K562 (cell line): ENCODE data around the gene GARIN5B. TPM values are rescaled to one million over a fixed set of nuclear protein-coding genes. Genes with fewer than 3 reads are reported as not detected.

Experiments
- DIDO1 ChIP-seq: fragments of 450-650 bp; IDR thresholded peaks from 2 replicates; pipeline ENCODE4 v1.6.1; 2016; ENCODE audit warnings: low read depth, missing biosample characterization, missing genetic modification characterization
- LEF1 ChIP-seq: fragments of 450-650 bp; IDR thresholded peaks from 2 replicates; pipeline ENCODE4 v1.6.1; 2016; ENCODE audit warnings: mild to moderate bottlenecking
- MCM5 ChIP-seq: fragments of 450-650 bp; IDR thresholded peaks from 2 replicates; pipeline ENCODE4 v1.6.1; 2016; ENCODE audit warnings: low read depth
- MECOM ChIP-seq: fragments of 250-450 bp; sonication (Bioruptor Pico); IDR thresholded peaks from 2 replicates; pipeline ENCODE4 v1.8.0; 2022; ENCODE audit warnings: inconsistent platforms
- MEF2A ChIP-seq: IDR thresholded peaks from 2 replicates; pipeline ENCODE4 v1.6.1; 2011; ENCODE audit warnings: low read depth, mild to moderate bottlenecking, low read length, moderate library complexity; ENCODE audit not compliant: control insufficient read depth
- NFRKB ChIP-seq: fragments of 450-650 bp; IDR thresholded peaks from 2 replicates; pipeline ENCODE4 v1.6.1; 2016; ENCODE audit warnings: low read depth
- ZNF134 ChIP-seq: fragments of 250-450 bp; sonication (Bioruptor Pico); conservative IDR thresholded peaks from 2 replicates; pipeline ENCODE4 v1.4.0; 2020
- ZNF197 ChIP-seq: fragments of 200-800 bp; sonication (Bioruptor generic); IDR thresholded peaks from 2 replicates; pipeline ENCODE4 v1.6.1; 2016; ENCODE audit warnings: low read depth, missing genetic modification characterization, missing compliant biosample characterization
- polyA plus RNA-seq, 8 experiments: library from polyadenylated mRNA; depleted of rRNA in 4 of 8; stranded (reverse) in 5 of 8; unstranded in 3 of 8; fragments of >200 nt; fragmentation: Nextera tagmentation in 2 of 8; fragmentation: Illumina TruSeq in 1 of 8; extraction: Ambion mirVana in 2 of 8; extraction: Trizol in 1 of 8; gene quantifications; 2 replicates each; pipeline versions ENCODE4 v1.2.1 to v1.2.3, GENCODE V29; 2011 to 2014; ENCODE audit warnings: inconsistent platforms in 1 of 8, missing spikeins in 1 of 8
- total RNA-seq, 7 experiments: library from RNA; depleted of rRNA in 6 of 7; stranded (reverse); fragments of >200 nt in 6 of 7; fragmentation: Illumina TruSeq in 2 of 7; extraction: Trizol in 2 of 7; gene quantifications; 2 replicates each; pipeline versions ENCODE4 v1.2.1 to v1.2.3, GENCODE V29; 2011 to 2021; ENCODE audit warnings: low replicate concordance in 1 of 7
- TF ChIP-seq, protein P1 (sequence below): fragments of 250-450 bp; sonication (Bioruptor Pico); IDR thresholded peaks from 2 replicates; pipeline ENCODE4 v1.9.0; 2021; ENCODE audit warnings: mild to moderate bottlenecking
- TF ChIP-seq, protein P2 (sequence below): fragments of 450-650 bp; IDR thresholded peaks from 2 replicates; pipeline ENCODE4 v1.6.1; 2016; ENCODE audit warnings: borderline replicate concordance
- TF ChIP-seq, protein P3 (sequence below): fragments of 250-450 bp; sonication (Bioruptor Pico); IDR thresholded peaks from 2 replicates; pipeline ENCODE4 v1.8.0; 2022; ENCODE audit warnings: moderate library complexity, mild to moderate bottlenecking, inconsistent platforms
- TF ChIP-seq, protein P4 (sequence below), 2 experiments: fragments of 450-650 bp; IDR thresholded peaks; 2 replicates each; pipeline ENCODE4 v1.6.1; 2016; ENCODE audit warnings: mild to moderate bottlenecking in 2 of 2, borderline replicate concordance in 1 of 2, low read depth in 1 of 2, moderate library complexity in 1 of 2
- TF ChIP-seq, protein P5 (sequence below): fragments of 250-450 bp; sonication (Bioruptor Pico); IDR thresholded peaks from 2 replicates; pipeline ENCODE4 v1.8.0; 2022; ENCODE audit warnings: moderate library complexity, mild to moderate bottlenecking, inconsistent platforms

Gene GARIN5B
- total and polyA plus RNA-seq, 9 of the 15 experiments (the other 6 are each of a cell fraction or from before 2014, with no cell fraction given): not detected

DNA sequence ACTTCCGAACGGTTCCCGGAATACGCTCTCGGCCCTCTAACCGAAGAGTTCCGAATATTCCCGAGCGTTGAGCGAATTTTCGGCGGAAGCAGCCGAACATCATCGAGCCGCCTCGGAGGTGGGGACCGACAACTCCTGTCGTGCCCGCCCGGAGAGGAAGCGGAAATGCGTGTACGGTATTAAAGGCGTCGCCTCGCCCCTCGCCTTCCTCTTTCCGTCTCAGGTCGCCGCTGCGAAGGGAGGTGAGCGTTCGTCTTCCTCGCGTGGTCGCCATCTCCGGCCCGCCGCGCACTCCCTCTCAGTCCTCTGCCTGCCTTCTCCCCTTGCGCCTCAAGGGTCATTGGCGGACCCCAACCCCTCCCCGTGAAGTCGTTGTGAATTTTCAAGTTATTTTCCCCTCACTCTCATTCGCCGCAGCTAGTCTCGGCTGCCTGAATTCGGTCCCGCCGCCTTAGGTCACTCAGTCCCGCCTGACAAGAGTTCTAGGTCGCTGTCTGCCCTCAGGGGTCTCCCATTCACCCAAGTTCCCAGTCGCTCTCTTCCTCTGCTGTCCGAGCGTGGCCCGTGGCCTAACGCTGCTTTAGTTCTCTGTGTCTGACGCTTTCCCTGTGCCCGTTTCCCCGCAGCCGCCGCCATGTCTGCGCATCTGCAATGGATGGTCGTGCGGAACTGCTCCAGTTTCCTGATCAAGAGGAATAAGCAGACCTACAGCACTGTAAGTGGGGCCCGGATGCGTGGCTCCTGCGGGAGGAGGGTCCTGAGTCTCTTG lies 22.8 kb upstream of the GARIN5B start, which contains the start of gene RPL28 (continued):
- TF ChIP-seq MCM5: no peak
- no peak for TF ChIP-seq ZNF197
- TF ChIP-seq, protein P1, sequence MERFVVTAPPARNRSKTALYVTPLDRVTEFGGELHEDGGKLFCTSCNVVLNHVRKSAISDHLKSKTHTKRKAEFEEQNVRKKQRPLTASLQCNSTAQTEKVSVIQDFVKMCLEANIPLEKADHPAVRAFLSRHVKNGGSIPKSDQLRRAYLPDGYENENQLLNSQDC (CRISPR knock-in tag): 0 out of 2 replicates have a peak, but pooled peaks have one; percentile 32
- TF ChIP-seq LEF1: no peak
- TF ChIP-seq, protein P2, sequence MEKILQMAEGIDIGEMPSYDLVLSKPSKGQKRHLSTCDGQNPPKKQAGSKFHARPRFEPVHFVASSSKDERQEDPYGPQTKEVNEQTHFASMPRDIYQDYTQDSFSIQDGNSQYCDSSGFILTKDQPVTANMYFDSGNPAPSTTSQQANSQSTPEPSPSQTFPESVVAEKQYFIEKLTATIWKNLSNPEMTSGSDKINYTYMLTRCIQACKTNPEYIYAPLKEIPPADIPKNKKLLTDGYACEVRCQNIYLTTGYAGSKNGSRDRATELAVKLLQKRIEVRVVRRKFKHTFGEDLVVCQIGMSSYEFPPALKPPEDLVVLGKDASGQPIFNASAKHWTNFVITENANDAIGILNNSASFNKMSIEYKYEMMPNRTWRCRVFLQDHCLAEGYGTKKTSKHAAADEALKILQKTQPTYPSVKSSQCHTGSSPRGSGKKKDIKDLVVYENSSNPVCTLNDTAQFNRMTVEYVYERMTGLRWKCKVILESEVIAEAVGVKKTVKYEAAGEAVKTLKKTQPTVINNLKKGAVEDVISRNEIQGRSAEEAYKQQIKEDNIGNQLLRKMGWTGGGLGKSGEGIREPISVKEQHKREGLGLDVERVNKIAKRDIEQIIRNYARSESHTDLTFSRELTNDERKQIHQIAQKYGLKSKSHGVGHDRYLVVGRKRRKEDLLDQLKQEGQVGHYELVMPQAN: peak; percentile 93
- no peak for TF ChIP-seq DIDO1 (tag)
- no peak for TF ChIP-seq NFRKB
- TF ChIP-seq, protein P3, sequence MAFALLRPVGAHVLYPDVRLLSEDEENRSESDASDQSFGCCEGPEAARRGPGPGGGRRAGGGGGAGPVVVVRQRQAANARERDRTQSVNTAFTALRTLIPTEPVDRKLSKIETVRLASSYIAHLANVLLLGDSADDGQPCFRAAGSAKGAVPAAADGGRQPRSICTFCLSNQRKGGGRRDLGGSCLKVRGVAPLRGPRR: no peak
- TF ChIP-seq, protein P4, sequence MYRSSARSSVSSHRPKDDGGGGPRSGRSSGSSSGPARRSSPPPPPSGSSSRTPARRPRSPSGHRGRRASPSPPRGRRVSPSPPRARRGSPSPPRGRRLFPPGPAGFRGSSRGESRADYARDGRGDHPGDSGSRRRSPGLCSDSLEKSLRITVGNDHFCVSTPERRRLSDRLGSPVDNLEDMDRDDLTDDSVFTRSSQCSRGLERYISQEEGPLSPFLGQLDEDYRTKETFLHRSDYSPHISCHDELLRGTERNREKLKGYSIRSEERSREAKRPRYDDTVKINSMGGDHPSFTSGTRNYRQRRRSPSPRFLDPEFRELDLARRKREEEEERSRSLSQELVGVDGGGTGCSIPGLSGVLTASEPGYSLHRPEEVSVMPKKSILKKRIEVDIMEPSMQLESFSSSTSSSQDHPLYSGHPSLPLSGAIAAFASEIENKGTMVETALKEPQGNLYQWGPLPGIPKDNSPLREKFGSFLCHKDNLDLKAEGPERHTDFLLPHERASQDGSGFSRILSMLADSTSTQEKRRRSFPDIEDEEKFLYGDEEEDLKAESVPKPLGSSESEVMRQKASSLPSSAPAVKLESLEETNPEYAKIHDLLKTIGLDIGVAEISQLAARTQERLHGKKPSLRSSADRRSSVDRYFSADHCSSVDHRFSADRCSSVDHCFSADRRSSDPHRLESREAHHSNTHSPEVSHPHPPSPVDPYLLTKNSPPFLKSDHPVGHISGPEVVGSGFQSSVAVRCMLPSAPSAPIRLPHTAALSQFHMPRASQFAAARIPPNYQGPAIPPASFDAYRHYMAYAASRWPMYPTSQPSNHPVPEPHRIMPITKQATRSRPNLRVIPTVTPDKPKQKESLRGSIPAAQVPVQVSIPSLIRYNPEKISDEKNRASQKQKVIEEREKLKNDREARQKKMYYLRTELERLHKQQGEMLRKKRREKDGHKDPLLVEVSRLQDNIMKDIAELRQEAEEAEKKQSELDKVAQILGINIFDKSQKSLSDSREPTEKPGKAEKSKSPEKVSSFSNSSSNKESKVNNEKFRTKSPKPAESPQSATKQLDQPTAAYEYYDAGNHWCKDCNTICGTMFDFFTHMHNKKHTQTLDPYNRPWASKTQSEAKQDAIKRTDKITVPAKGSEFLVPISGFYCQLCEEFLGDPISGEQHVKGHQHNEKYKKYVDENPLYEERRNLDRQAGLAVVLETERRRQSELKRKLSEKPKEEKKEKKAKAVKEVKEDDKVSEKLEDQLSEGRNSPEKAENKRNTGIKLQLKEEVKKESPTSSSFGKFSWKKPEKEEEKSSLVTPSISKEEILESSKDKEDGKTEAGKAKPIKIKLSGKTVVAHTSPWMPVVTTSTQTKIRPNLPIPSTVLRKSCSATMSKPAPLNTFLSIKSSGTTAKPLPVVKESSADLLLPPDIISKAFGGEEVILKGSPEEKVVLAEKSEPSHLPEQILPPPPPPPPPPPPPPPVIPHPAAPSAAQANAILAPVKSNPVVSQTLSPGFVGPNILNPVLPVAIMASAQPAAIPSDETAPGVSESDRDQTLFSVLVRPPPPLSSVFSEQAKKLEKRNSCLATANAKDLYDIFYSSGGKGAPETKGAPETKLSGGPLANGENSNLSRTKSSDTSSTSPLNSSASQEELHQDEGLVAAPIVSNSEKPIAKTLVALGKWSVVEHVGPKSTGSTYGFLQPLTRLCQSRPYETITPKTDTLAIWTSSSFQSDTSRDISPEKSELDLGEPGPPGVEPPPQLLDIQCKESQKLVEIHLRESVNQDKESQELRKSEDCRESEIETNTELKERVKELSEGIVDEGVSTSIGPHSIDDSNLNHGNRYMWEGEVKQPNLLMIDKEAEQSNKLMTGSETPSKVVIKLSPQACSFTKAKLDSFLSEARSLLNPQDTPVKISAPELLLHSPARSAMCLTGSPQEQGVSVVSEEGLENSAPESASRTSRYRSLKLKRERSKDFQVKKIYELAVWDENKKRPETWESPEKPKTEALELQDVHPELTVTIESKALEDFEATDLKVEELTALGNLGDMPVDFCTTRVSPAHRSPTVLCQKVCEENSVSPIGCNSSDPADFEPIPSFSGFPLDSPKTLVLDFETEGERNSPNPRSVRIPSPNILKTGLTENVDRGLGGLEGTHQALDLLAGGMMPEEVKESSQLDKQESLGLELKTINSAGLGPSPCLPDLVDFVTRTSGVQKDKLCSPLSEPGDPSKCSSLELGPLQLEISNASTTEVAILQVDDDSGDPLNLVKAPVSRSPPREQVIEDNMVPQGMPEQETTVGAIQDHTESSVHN (IDR thresholded peaks at IDR 0.05; ENCODE audit: borderline replicate concordance in 1 of 2, low read depth in 1 of 2): no peak
- TF ChIP-seq MEF2A: no peak
- TF ChIP-seq, protein P5, sequence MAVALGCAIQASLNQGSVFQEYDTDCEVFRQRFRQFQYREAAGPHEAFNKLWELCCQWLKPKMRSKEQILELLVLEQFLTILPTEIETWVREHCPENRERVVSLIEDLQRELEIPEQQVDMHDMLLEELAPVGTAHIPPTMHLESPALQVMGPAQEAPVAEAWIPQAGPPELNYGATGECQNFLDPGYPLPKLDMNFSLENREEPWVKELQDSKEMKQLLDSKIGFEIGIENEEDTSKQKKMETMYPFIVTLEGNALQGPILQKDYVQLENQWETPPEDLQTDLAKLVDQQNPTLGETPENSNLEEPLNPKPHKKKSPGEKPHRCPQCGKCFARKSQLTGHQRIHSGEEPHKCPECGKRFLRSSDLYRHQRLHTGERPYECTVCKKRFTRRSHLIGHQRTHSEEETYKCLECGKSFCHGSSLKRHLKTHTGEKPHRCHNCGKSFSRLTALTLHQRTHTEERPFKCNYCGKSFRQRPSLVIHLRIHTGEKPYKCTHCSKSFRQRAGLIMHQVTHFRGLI (CRISPR knock-in tag): no peak
- TF ChIP-seq MECOM: no peak
- 0 out of 2 replicates have a peak, but pooled peaks have one; percentile 15 for TF ChIP-seq ZNF134
